Raji (cell line): ENCODE measurements around the gene ESRRB.

ENCODE experiments used
- POLR2A ChIP-seq: IDR thresholded peaks from 2 replicates; pipeline ENCODE4 v1.6.1; 2011; ENCODE audit warnings: low read depth, low read length, control low read depth; ENCODE audit not compliant: insufficient read depth

Gene ESRRB

GRCh38 chr14:76413106-76413961, 37.4 kb downstream of the ESRRB start:
- TF ChIP-seq POLR2A = no peak

GRCh38 chr14:76413962-76414600, 38.1 kb downstream of the ESRRB start:
- no peak for TF ChIP-seq POLR2A

- TF ChIP-seq POLR2A = no peak
Measured at GRCh38 chr14:76419399-76419798, 43.5 kb downstream of the ESRRB start.

GRCh38 chr14:76420827-76421226, 44.9 kb downstream of the ESRRB start:
- TF ChIP-seq POLR2A = no peak

GRCh38 chr14:76421662-76422061, 45.7 kb downstream of the ESRRB start:
- no peak for TF ChIP-seq POLR2A

- TF ChIP-seq POLR2A = no peak
Measured at GRCh38 chr14:76422662-76423061, 46.7 kb downstream of the ESRRB start.

GRCh38 chr14:76423534-76423933, 47.6 kb downstream of the ESRRB start:
- TF ChIP-seq POLR2A = no peak

- TF ChIP-seq POLR2A = no peak
Measured at GRCh38 chr14:76424359-76424758, 48.4 kb downstream of the ESRRB start.

GRCh38 chr14:76426161-76426696, 50.3 kb downstream of the ESRRB start:
- TF ChIP-seq POLR2A = no peak

GRCh38 chr14:76428611-76429010, 52.7 kb downstream of the ESRRB start:
- TF ChIP-seq POLR2A = no peak

GRCh38 chr14:76430017-76430416, 54.1 kb downstream of the ESRRB start:
- no peak for TF ChIP-seq POLR2A

- no peak for TF ChIP-seq POLR2A
Measured at GRCh38 chr14:76430475-76430980, 54.6 kb downstream of the ESRRB start.

GRCh38 chr14:76431538-76431937, 55.6 kb downstream of the ESRRB start:
- no peak for TF ChIP-seq POLR2A

GRCh38 chr14:76432827-76433752, 57.2 kb downstream of the ESRRB start:
- no peak for TF ChIP-seq POLR2A

- TF ChIP-seq POLR2A = no peak
Measured at GRCh38 chr14:76434220-76434619, 58.3 kb downstream of the ESRRB start.

- no peak for TF ChIP-seq POLR2A
Measured at GRCh38 chr14:76439237-76439775, 63.4 kb downstream of the ESRRB start.
